HPDE6-E6E7 (cell line): ENCODE data around the gene THSD4.

Source experiments
- DNase-seq: peaks from one replicate; pipeline ENCODE4 v3.0.0; 2011; ENCODE audit warnings: missing footprints; ENCODE audit errors: extremely low spot score

THSD4 gene

GRCh38 chr15:71687902-71688508 is 572.7 kb downstream of the THSD4 start:
- no peak for DNase-seq

GRCh38 chr15:71688509-71689094 is 573.3 kb downstream of the THSD4 start:
- DNase-seq, result no peak

GRCh38 chr15:71691081-71691457 is 575.8 kb downstream of the THSD4 start:
- DNase-seq, result no peak

GRCh38 chr15:71691458-71692417 is 576.5 kb downstream of the THSD4 start:
- no peak for DNase-seq

- no peak for DNase-seq
These were observed 582.0 kb downstream of the THSD4 start for GRCh38 chr15:71697236-71697635.

- no peak for DNase-seq
These were observed 582.8 kb downstream of the THSD4 start for GRCh38 chr15:71698030-71698429.

- DNase-seq, result no peak
These were observed 583.5 kb downstream of the THSD4 start for GRCh38 chr15:71698742-71699141.

GRCh38 chr15:71699977-71700376 is 584.7 kb downstream of the THSD4 start:
- DNase-seq, result no peak

GRCh38 chr15:71701808-71702207 is 586.5 kb downstream of the THSD4 start:
- no peak for DNase-seq

- no peak for DNase-seq
These were observed 587.2 kb downstream of the THSD4 start for GRCh38 chr15:71702496-71702895.

- DNase-seq, result no peak
These were observed 589.9 kb downstream of the THSD4 start for GRCh38 chr15:71705151-71705550.

GRCh38 chr15:71706461-71707229 is 591.4 kb downstream of the THSD4 start:
- no peak for DNase-seq

- no peak for DNase-seq
These were observed 592.2 kb downstream of the THSD4 start for GRCh38 chr15:71707230-71708050.

- no peak for DNase-seq
These were observed 592.8 kb downstream of the THSD4 start for GRCh38 chr15:71708051-71708429.

GRCh38 chr15:71708741-71709140 is 593.5 kb downstream of the THSD4 start:
- no peak for DNase-seq

- DNase-seq, result no peak
These were observed 594.6 kb downstream of the THSD4 start for GRCh38 chr15:71709808-71710418.

GRCh38 chr15:71712182-71712581 is 596.9 kb downstream of the THSD4 start:
- no peak for DNase-seq

- DNase-seq, result no peak
These were observed 598.0 kb downstream of the THSD4 start for GRCh38 chr15:71713191-71713809.

- DNase-seq, result no peak
These were observed 600.6 kb downstream of the THSD4 start for GRCh38 chr15:71715914-71716313.

- DNase-seq, result no peak
These were observed 601.7 kb downstream of the THSD4 start for GRCh38 chr15:71716990-71717389.
